Adipocyte (in vitro differentiated cells): ENCODE results near the gene MBNL2.
A peak's percentile ranks its signal among the peaks of the same experiment; 100 is the strongest.
"Not testable (repeated sequence)": the region's sequence is repeated elsewhere in the genome, so short reads cannot be mapped to it uniquely, and the experiment has no call there.

Source experiments
- DNase-seq: peaks from one replicate; pipeline ENCODE4 v3.0.0-alpha.2; 2015; ENCODE audit warnings: low read depth
- H3K27me3 ChIP-seq: replicated peaks from 2 replicates; pipeline ENCODE4 v1.7.0; 2013; ENCODE audit warnings: mild to moderate bottlenecking, low read length, moderate library complexity; ENCODE audit not compliant: control insufficient read depth, insufficient read depth
- H3K36me3 ChIP-seq: 2 replicates; pipeline ENCODE4 v1.7.0; 2013; ENCODE audit warnings: low read length, mild to moderate bottlenecking, moderate library complexity; ENCODE audit not compliant: control insufficient read depth, insufficient read depth, severe bottlenecking
- H3K4me1 ChIP-seq: 2 replicates; pipeline ENCODE4 v1.7.0; 2013; ENCODE audit warnings: mild to moderate bottlenecking, low read length, moderate library complexity; ENCODE audit not compliant: control insufficient read depth, insufficient read depth
- H3K4me3 ChIP-seq: 2 replicates; pipeline ENCODE4 v1.7.0; 2013; ENCODE audit warnings: mild to moderate bottlenecking, low read length, moderate library complexity
- H3K9ac ChIP-seq: 2 replicates; pipeline ENCODE4 v1.7.0; 2013; ENCODE audit warnings: mild to moderate bottlenecking, low read length, moderate library complexity
- H3K9me3 ChIP-seq: 2 replicates; pipeline ENCODE4 v1.7.0; 2013; ENCODE audit warnings: mild to moderate bottlenecking, low read length, moderate library complexity; ENCODE audit not compliant: control insufficient read depth

The MBNL2 gene

DNA sequence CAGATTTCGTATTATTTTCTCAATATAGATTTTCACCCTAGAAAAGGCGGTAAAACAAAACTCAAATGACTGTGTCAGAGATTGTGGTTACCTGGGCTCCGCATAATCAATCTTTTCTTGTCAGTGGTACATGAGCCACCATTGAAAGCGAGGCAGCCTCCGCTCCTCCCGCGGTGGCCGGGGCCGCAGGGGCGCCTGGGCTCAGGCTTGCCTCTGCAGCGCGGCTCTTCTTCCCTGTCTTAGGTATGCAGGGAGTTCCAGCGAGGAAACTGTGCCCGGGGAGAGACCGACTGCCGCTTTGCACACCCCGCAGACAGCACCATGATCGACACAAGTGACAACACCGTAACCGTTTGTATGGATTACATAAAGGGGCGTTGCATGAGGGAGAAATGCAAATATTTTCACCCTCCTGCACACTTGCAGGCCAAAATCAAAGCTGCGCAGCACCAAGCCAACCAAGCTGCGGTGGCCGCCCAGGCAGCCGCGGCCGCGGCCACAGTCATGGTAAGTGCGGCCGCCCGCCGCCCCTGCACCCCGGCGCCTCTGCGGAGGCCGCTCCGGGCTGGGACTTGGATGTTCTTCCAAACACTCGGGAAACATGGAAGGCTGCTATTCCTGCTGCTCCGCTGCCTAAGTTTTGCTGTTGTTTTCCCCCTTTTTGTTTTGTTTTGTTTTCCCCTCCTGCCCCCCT lies 124.6 kb downstream of the MBNL2 start:
- Histone ChIP-seq H3K9me3 (no peaks in the 10 kb centered on the region), H3K36me3 (peaks cover 64% of the 10 kb centered on the region), H3K4me1 (peaks cover 5% of the 10 kb centered on the region), H3K9ac (no peak overlapping the region), H3K4me3 (no peak overlapping the region), H3K27me3 (no peaks in the 10 kb centered on the region)
- no peak for DNase-seq

DNA sequence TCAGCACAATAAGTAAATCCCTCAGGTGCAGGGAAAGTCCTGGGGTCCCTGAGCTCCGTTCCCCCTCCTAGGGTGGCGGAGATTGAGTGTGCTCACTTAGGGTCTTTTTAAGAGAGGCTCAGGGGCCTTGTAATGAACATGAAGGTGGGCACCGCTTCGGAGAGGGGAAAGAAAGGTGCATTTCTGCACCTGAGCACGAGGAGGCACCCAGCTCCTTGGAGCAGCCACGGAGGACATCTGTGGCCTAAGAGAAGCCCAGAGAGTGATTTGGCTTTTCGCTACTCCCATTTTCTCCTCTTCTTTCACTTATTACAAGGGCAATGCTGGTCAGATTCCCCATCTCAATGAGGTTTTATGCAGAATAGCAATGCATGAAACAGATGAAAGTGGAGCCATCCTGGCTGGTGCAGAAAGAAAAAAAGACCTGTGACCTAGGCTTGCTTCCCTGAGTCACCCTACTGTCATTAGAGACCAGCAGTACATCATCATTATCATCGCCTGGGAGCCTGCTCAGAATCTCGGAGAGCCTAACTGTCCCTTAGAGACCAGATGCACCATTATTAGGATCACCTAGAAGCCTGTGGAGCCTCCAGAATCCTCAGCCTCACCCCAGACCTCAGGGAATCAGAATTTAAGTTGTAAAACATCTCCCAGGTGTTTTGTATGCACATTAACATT lies 125.3 kb downstream of the MBNL2 start:
- Histone ChIP-seq H3K9me3 (no peaks in the 10 kb centered on the region), H3K4me1 (peaks cover 5% of the 10 kb centered on the region), H3K4me3 (no peak overlapping the region), H3K36me3 (peaks cover 68% of the 10 kb centered on the region), H3K27me3 (no peaks in the 10 kb centered on the region), H3K9ac (no peak overlapping the region)
- no peak for DNase-seq

DNA sequence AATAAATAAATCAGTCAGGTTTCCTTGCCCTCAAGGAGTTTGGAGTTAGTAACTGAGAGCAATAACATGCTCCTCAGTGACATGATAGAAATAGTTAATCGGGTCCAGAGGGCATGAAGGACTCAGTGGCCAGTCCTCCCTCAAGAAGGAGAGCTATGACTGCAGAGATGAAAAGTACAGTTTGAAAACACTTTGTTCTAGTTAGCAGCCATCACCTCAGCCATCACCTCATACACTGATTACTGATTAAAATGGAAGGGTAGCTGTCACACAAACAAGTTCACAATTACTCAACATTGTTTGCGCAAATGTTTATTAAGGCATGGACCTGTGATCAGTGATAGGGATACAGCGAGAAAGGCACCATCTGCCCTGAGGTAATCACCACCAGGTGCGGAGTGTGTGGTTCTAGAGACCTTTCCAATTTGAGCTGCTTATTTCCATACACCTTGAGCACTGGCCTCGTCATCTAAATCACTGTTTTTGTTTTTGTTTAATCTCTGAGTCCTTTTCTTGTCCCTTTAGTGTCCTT lies 126.5 kb downstream of the MBNL2 start:
- H3K9ac ChIP-seq, result no peak overlapping the region
- no peak overlapping the region for H3K4me3 ChIP-seq
- no peak for DNase-seq
- peaks cover 68% of the 10 kb centered on the region for H3K36me3 ChIP-seq
- H3K9me3 ChIP-seq, result no peaks in the 10 kb centered on the region
- H3K27me3 ChIP-seq, result no peaks in the 10 kb centered on the region
- H3K4me1 ChIP-seq, result peaks cover 5% of the 10 kb centered on the region

DNA sequence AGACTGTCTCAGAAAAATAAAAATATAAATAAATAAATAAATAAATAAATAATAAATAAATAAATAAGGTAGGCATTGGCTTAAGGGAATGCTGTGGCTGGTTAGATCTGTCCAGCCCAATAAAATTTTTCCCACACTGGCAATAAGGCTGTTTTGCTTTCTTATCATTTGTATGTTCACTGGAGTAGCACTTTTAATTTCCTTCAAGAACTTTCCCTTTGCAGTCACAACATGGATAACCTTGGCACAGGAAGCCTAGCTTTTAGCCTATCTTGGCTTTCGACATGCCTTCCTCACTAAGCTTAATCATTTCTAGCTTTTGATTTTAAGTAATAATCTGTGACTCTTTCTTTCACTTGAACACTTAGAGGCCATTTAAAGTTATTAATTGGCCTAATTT lies 129.9 kb downstream of the MBNL2 start:
- not testable (repeated sequence) for H3K4me1 ChIP-seq, H3K27me3 ChIP-seq, H3K9ac ChIP-seq, H3K9me3 ChIP-seq, H3K4me3 ChIP-seq, DNase-seq
- H3K36me3 ChIP-seq, result peaks cover 83% of the 10 kb centered on the region

DNA sequence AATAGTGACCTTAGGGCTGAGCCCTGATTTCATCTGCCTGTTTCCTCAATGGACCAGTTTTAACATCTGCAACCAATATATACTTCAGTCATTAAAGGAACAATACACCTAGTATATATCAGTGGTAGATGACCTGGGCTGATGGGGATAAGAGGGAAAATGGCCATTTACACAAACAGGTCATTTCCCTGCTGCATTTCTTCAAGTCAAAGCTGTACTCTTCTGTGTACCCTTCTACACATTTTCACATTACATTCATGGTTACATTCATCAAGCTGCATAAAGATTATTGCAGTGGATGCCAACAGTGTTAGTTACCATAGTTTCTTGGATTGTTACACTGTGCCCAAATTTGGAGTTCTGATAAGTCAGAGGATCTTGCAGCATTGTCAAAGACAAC lies 130.7 kb downstream of the MBNL2 start:
- DNase-seq, result peak; percentile 25
- no peak overlapping the region for H3K9ac ChIP-seq
- H3K9me3 ChIP-seq, result no peaks in the 10 kb centered on the region
- H3K4me1 ChIP-seq, result no peaks in the 10 kb centered on the region
- no peaks in the 10 kb centered on the region for H3K27me3 ChIP-seq
- peaks cover 83% of the 10 kb centered on the region for H3K36me3 ChIP-seq
- no peak overlapping the region for H3K4me3 ChIP-seq

DNA sequence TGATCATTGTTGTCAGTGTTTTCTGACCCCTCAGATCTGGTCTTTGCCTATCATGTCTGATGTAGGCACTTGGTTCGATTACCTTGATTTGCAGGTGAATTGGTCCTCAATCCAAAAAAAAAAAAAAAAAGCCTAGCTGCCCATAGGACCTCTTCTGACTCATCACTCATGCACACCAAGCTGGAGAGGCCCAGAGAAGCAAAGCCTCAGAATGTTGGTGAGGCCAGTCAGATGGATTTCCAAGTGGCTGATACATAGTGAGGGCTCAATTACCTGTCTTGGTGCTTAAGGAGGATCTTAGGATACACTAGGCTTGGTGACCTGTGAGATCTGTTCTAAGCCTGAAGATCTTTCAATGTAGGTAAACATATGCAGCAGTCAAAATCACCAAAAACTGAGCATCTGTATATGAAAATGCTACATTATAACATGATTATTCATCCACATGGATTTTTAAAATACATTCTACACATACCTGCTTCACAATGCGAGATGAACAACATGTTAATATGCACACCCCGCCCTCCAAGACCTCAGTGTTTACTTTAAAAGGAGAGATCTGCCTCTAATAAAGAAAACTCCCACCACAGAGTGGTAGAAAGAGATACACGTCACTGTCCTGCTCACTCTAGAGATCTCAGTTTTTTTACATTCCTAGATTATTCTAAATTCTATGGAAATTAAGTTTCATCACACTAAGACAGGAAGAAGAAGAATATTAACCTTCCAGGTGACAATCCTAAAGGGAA lies 132.0 kb downstream of the MBNL2 start:
- Histone ChIP-seq H3K36me3 (peaks cover 78% of the 10 kb centered on the region), H3K27me3 (no peaks in the 10 kb centered on the region), H3K4me3 (no peak overlapping the region), H3K9ac (no peak overlapping the region), H3K4me1 (peaks cover under 1% of the 10 kb centered on the region), H3K9me3 (no peaks in the 10 kb centered on the region)
- DNase-seq, result no peak

DNA sequence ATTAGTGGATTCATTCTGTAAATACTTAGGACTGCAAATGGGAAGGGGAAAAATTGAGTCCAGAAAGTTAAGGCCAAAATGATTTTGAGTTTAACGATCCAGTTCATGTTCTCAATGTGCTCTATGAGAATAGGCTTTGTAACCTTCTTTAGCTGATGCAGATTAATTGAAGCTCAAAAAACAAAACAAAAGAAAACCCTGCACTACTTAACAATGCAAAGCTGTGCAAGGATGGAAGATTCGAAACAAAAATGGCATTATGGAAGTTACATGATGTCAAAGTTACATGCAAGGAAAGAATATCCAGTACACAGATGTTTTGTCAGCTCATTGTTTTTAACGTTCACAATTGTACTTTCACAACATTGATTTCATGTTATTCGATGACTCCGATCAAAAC lies 132.7 kb downstream of the MBNL2 start:
- DNase-seq, result no peak
- Histone ChIP-seq H3K4me3 (no peak overlapping the region), H3K36me3 (peaks cover 71% of the 10 kb centered on the region)

DNA sequence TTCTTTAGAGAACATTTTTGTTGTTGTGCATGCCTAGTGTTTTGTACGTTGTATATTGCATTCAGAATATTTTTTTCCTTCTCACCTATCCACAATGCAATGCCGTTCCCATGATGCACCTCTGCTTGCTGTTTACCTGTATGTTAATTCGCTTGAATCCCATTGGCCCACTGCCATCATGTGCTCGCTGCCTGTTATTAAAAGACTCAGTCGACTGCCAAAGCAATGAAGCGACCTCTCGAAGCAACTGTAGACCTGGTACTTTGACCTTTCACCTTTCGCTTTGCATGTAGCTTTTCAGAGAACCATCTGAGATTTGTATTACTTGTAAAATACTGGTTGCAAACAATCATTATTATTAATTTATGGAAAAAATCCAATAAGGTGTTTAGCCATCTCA lies 134.5 kb downstream of the MBNL2 start:
- Histone ChIP-seq H3K4me1 (peaks cover 3% of the 10 kb centered on the region), H3K9ac (no peak overlapping the region), H3K4me3 (no peak overlapping the region), H3K36me3 (peaks cover 66% of the 10 kb centered on the region), H3K27me3 (no peaks in the 10 kb centered on the region), H3K9me3 (no peaks in the 10 kb centered on the region)
- DNase-seq, result no peak

More for the DNA sequence above, 132.7 kb downstream of the MBNL2 start:
- H3K4me1 ChIP-seq, result peaks cover 3% of the 10 kb centered on the region
- H3K9ac ChIP-seq, result no peak overlapping the region
- H3K9me3 ChIP-seq, result no peaks in the 10 kb centered on the region
- H3K27me3 ChIP-seq, result no peaks in the 10 kb centered on the region

DNA sequence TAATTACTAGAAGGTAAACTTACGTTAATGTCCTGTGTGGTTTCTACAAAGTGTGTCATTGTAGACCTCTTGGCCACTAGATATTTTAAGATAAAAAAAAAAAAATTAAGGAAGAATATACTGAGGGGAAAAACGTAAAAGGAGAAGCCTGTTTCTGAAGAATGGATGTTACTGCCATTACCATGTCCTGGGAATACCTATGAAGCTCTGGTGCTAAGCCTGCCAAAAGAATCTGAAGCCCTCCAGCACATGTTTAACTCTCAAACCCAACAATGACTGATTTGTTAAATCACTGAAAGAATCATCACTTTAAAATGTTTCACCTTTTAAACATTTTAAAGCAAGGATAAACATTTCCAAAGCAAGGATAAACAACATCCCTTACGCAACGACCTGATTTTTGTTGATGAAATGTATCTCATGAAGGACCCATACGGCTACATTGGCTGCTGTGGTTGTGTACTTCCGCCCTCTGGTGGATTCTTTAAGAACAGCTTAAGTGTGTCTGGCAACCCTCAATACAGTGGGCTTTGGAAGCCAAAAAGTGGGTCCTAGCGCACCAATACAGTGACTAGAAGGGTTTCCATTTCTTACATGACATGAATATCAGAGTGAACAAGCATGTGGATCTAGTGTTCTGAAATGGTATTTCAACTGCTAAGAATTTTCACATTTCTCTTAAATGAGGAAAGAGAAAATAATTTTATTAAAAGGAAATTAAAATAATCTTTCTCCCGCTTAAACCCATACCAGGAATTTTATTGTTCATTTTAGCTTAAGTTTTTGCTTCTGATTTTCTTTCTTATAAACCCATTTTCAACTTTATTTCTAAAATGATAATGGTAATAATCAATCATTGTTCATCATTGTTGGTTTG lies 137.3 kb downstream of the MBNL2 start:
- H3K9ac ChIP-seq, result peak overlapping the region; percentile 22
- no peaks in the 10 kb centered on the region for H3K27me3 ChIP-seq
- H3K4me3 ChIP-seq, result no peak overlapping the region
- H3K4me1 ChIP-seq, result peaks cover 8% of the 10 kb centered on the region
- peak; percentile 95 for DNase-seq
- no peaks in the 10 kb centered on the region for H3K9me3 ChIP-seq
- H3K36me3 ChIP-seq, result peaks cover 59% of the 10 kb centered on the region

DNA sequence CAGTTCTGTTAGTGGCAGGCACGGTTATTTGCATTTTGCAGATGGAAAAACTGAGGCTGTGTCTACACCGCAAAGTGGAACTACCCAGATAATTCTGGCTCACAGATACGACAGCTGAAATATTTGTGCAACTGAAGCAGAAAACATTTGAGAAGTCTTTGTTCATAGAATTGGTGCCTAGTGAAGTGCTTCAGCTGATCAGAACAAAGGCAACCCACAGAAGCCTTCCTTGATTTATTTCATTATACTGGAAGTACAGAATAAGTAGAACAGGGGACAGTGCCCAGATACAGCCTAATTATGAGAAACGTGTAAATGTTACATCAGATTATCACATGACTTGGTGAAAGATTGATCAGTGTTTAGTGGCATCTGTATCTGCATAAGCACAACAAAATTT lies 138.5 kb downstream of the MBNL2 start:
- peaks cover 61% of the 10 kb centered on the region for H3K36me3 ChIP-seq
- H3K27me3 ChIP-seq, result no peaks in the 10 kb centered on the region
- peaks cover 8% of the 10 kb centered on the region for H3K4me1 ChIP-seq
- H3K4me3 ChIP-seq, result no peak overlapping the region
- DNase-seq, result no peak
- H3K9ac ChIP-seq, result no peak overlapping the region
- H3K9me3 ChIP-seq, result no peaks in the 10 kb centered on the region
